ENCODE measurements around the gene KTN1.
A peak's percentile ranks its signal among the peaks of the same experiment; 100 is the strongest.

Gene KTN1

DNA sequence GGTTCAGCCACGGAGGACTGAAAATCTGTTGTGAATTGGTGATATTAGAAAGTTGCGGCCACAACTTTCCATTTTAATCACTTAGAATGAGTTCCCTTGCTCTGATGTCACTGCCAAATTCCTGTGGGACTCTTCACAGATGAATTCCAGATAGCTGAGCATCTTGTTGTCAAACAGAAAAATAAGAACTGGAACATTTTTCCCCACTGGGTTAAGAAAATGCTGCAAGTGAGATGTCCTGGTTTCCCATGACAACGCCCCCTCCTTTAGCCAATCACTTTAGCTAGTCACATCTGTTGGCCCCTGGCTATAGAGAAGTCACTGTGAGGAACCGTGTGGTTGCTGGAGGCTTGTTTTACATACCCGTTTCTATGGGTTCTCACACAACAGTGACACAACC lies 135.9 kb downstream of the KTN1 start:
- DNase-seq (ENCODE audit: low read depth), result peak; percentile 91

DNA sequence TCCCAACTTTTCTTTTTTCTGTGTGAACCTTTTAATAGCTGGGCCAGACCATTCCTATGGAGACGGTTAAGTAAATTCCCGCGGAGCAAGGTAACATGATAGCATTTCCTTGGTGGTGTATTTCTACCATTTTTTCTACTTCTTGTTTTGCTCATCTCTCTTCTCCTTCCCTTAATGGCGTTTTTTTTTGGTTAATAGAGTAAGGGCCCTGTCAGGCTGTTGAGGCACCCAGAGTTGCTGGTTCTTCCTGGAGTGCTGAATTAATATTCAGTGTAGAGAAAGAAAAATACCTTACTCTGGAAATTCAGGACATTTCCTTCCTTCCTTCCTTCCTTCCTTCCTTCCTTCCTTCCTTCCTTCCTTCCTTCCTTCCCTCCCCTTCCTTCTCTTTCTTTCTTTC lies 137.6 kb downstream of the KTN1 start:
- DNase-seq (ENCODE audit: low read depth), result no peak

DNA sequence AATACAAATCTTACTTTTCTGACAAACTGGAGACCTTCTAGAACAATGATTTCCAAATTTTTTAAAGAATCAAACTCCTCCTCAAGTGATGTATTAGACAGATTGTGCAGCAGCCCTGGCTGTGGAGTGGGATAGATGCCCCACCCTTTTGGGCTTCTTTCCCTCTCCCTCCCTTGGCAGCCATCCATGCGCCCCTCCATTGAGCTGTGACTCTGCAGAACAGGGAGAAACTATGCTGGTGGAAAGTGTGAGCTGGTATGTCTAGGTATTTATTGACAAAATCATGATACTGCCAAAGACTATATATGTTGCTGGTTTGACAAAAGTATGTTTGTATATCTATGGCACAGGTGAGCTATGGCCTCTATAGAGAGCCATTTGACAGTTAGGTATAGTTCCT lies 138.5 kb downstream of the KTN1 start:
- no peak for DNase-seq (ENCODE audit: low read depth)

DNA sequence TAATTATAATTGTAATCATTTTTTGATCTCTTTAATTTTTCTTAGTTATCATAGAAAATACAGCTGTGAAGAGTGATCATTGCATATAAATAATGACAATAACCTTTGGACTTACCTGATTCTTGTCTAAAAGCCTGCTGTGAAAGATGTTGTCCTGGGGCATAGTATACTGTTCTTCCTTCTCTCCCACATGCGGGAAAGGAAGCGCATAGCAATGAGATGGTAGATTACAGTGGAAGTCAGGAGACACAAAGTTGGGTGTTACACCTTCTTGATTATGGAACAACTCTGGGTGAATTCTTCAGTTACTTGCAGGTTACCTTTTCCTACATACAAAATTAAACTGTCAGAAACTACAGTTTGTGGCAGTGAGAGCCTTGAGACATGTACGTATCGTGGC lies 140.8 kb downstream of the KTN1 start:
- peak; percentile 19 for DNase-seq (ENCODE audit: low read depth)

DNA sequence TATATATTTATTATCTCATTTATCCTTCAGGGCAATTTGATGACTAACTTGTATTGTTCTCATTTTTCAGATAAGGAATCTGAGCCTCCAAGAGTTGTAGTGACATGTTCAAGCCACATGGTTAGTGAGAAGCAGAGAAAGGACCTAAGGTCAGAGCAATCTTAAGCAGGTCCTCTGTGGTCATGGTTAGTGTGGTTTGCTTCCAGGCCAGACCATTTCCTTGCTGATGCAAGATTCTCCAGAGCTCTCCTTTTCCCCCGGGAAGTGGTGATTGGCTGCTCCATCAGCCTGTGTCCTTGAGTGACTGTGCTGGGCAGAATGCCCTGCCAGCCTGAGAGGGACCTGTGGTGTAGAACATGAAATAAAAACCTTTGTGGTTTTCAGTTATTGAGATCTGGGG lies 141.3 kb downstream of the KTN1 start:
- DNase-seq (ENCODE audit: low read depth), result peak; percentile 99

DNA sequence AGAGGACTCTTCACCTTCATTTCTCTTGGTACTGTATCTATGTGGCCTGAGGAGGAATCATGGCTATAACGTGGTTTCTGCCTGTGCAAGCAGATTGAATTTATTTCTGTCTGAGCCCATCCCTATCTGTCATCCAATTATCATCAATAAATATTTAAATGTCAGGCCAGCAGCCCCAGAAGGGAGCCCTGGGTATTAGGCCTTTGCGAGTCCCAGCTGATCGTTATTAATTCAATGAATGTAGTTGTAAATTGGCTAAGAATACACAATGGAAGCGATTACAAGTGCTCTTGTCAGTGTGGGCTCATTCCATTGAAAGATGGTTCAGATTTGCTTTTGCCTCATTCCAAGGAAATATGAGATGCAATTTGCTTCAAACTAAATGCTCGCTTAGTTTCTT lies 142.0 kb downstream of the KTN1 start:
- no peak for DNase-seq (ENCODE audit: low read depth)

DNA sequence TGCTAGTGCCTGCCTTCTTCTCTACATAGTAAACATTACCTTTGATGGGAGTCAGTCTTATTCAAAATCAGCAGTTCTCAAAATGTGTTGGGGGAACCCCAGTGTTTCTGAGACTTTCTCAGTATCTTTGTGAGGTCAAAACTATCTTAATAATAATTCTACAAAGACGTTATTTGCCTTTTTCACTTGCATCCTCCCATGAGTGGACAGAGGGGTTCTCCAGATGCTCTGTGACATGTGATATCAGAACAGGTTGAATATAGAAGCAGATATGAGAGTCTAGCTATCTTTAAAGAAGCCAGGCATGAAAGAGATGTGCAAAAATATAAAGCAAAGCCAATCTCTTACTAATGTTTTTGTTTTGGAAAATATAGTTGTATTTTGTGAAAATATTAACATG lies 144.7 kb downstream of the KTN1 start:
- no peak for DNase-seq (ENCODE audit: low read depth)

DNA sequence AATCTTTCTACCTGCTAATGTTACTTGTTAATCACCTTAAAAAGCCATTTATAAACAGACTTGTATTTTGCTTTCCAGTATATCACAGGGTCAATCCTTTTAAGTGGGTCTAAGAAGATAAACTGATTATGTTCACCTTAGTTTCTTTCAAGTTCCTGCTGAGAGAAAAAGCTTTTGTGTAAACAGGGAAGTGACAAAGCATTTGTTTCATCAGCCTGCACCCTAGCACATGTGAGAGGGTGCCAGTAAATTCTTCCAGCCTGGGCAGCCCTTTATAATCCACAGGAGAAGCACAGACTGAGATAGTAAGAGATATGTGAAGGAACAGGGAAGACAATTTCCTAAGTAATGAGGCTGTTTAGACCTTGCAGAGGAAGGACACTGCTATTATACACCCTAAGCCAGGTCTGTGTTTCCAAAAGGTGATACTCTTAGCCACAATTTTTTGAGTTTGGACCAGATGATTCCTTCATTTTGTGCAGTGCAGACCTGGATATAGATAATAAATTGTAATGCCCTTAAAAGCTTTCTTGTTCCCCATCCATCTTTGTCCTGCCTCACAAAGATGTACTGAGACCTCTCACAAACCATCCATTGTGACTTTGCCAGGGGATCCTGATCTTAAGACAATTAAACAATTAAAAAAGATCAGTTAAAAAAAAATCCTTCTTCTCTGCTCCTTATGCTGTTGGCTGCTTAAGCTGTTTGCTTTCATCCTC lies 150.7 kb downstream of the KTN1 start:
- DNase-seq (ENCODE audit: low read depth), result no peak

DNA sequence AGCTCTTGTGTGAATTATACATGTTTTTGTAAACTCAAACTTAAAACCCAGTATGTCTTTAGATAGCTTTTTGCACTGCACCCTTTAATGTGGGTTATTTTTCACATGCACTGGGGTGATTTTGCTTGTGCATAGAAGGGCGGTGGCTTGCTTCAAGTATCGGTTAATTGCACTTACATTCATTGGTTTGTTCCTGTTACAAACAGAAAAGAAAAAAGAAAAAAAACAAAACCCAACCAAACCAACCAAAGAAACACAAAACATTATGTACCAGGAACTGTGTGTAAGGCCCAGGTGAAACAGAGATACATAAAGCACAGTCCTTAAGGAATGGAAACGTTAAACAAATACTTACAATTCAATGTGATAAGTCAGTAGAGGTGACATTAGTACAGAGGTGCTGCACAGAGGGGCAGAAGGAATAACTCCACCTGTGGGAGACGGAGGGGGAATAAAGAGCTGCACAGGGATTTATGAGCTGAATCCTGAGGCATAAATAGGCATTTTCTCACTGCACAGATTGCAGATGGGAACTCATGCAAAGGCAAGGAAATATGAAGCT lies 151.4 kb downstream of the KTN1 start:
- no peak for DNase-seq (ENCODE audit: low read depth)

DNA sequence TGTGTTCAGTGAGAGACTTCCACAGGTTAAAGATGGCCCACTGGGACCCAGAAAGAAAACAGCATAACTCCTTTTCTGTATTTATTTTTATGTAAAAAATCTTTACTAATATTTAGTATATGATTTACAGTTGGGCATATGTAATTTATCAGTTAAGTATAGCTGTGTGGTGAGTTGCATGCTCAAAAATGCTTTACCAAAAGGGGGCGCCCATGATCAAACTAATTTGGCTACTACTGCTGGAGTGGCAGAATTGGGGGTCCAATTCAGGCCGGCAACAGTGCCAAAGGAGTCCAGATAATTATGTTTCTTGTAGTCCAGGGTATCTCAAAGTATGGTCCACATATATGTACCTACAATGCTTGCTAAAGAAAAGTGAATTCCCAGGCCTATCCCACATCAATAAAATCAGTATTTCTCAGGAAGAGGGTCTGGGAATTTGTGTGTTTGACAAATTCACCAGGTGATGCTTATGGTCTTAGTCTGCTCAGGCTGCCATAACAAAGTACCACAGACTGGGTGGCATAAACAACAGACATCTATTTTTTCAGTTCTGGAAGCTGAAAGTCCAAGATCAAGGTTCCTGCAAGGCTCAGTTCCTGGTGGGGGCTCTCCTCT lies 152.0 kb downstream of the KTN1 start:
- DNase-seq (ENCODE audit: low read depth), result no peak

DNA sequence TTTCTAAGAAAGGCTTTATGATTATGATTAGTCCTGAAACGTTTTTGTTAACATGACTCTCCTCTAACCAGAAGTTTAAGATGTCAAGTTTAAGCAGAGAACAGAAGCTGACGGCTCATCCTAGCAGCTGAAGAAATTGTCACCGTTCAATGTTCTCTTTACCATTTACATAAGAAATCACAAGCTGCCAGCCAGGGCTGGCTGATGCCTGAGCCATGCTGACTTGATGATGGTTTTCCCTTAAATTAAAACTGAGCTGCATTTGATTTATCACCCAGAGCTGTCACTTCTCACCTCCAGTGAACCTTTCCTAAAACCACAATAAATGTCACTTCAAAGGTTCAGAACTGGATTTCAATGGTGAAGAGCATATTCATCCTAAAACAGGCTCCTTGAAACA lies 153.6 kb downstream of the KTN1 start:
- DNase-seq (ENCODE audit: low read depth), result no peak

All from amniotic epithelial cell (primary cell).